ENCODE measurements around the gene BRSK1. TPM values are rescaled to one million over a fixed set of nuclear protein-coding genes. Genes with fewer than 3 reads are reported as not detected.

The BRSK1 gene
- total and polyA plus RNA-seq, 2 experiments from 2014 or later: 0.55 to 1.9 TPM

GRCh38 chr19:55262359-55262758, 21.4 kb upstream of the BRSK1 start:
- no peak for TF ChIP-seq EZH2 (IDR thresholded peaks at IDR 0.05; ENCODE audit: insufficient read depth, poor library complexity, severe bottlenecking)
- TF ChIP-seq EZH2phosphoT487 (IDR thresholded peaks at IDR 0.05; ENCODE audit: insufficient read depth, low read depth): no peak
- no peaks in the 10 kb centered on the region; the same call in 1 of the 2 replicates for H3K36me3 ChIP-seq (ENCODE audit: low read depth)
- DNase-seq: no peak
- H3K4me1 ChIP-seq (ENCODE audit: insufficient read depth): peaks cover 7% of the 10 kb centered on the region
- no peak overlapping the region for H3K27ac ChIP-seq
- in situ Hi-C loops (cut with MboI): no loop called here
- H3K4me3 ChIP-seq: no peak overlapping the region
- peaks cover 17% of the 10 kb centered on the region for H3K79me2 ChIP-seq (ENCODE audit: insufficient read depth)
- 96 to 98% methylated on average over 9 of the region's 9 CpGs for WGBS, 2 experiments (ENCODE audit: low coverage in 1 of 2, low lambda C conversion rate in 2 of 2, missing lambda C conversion rate in 2 of 2)
- H3K27me3 ChIP-seq (replicated peaks; ENCODE audit: insufficient read depth): no peaks in the 10 kb centered on the region
- no peaks in the 10 kb centered on the region for H3K9me3 ChIP-seq (ENCODE audit: low read depth)
- H3K9ac ChIP-seq: no peak overlapping the region
- H2AFZ ChIP-seq: no peak overlapping the region
- H4K20me1 ChIP-seq (ENCODE audit: insufficient read depth): no peaks in the 10 kb centered on the region
- no peaks in the 10 kb centered on the region for H3K9me2 ChIP-seq (ENCODE audit: insufficient read depth)
- peaks cover 20% of the 10 kb centered on the region; the same call in 1 of the 2 replicates for H3F3A ChIP-seq (ENCODE audit: insufficient read depth)
- H3K4me2 ChIP-seq (ENCODE audit: unreplicated experiment): no peak overlapping the region

- WGBS, 2 experiments (ENCODE audit: low coverage in 1 of 2, low lambda C conversion rate in 2 of 2, missing lambda C conversion rate in 2 of 2): 72 to 90% methylated on average over 5 of the region's 5 CpGs
- Histone ChIP-seq H3K4me3 (no peak overlapping the region), H2AFZ (no peak overlapping the region), H3F3A (ENCODE audit: insufficient read depth) (peaks cover 15% of the 10 kb centered on the region; the same call in 1 of the 2 replicates), H4K20me1 (ENCODE audit: insufficient read depth) (no peaks in the 10 kb centered on the region), H3K27me3 (replicated peaks; ENCODE audit: insufficient read depth) (no peaks in the 10 kb centered on the region), H3K36me3 (ENCODE audit: low read depth) (no peaks in the 10 kb centered on the region; the same call in 1 of the 2 replicates), H3K9ac (no peak overlapping the region), H3K4me1 (ENCODE audit: insufficient read depth) (peaks cover 6% of the 10 kb centered on the region), H3K79me2 (ENCODE audit: insufficient read depth) (peaks cover 4% of the 10 kb centered on the region; the same call in 1 of the 2 replicates), H3K9me3 (ENCODE audit: low read depth) (no peaks in the 10 kb centered on the region), H3K9me2 (ENCODE audit: insufficient read depth) (no peaks in the 10 kb centered on the region), H3K4me2 (ENCODE audit: unreplicated experiment) (no peak overlapping the region), H3K27ac (no peak overlapping the region)
- in situ Hi-C loops (cut with MboI): no loop called here
- DNase-seq: no peak
- TF ChIP-seq EZH2 (IDR thresholded peaks at IDR 0.05; ENCODE audit: insufficient read depth, poor library complexity, severe bottlenecking) (no peak), EZH2phosphoT487 (IDR thresholded peaks at IDR 0.05; ENCODE audit: insufficient read depth, low read depth) (no peak)
These were observed 19.3 kb upstream of the BRSK1 start for GRCh38 chr19:55264531-55264930.

- Histone ChIP-seq H3K4me3 (no peak overlapping the region), H3K9me3 (ENCODE audit: low read depth) (no peaks in the 10 kb centered on the region), H3F3A (ENCODE audit: insufficient read depth) (peaks cover 9% of the 10 kb centered on the region; the same call in 1 of the 2 replicates), H3K27ac (no peak overlapping the region), H3K9ac (no peak overlapping the region), H3K4me1 (ENCODE audit: insufficient read depth) (no peaks in the 10 kb centered on the region), H4K20me1 (ENCODE audit: insufficient read depth) (no peaks in the 10 kb centered on the region), H3K4me2 (ENCODE audit: unreplicated experiment) (no peak overlapping the region), H2AFZ (no peak overlapping the region), H3K27me3 (replicated peaks; ENCODE audit: insufficient read depth) (no peaks in the 10 kb centered on the region), H3K79me2 (ENCODE audit: insufficient read depth) (peaks cover 4% of the 10 kb centered on the region; the same call in 1 of the 2 replicates), H3K9me2 (ENCODE audit: insufficient read depth) (no peaks in the 10 kb centered on the region), H3K36me3 (ENCODE audit: low read depth) (no peaks in the 10 kb centered on the region; the same call in 1 of the 2 replicates)
- in situ Hi-C loops (cut with MboI): no loop called here
- WGBS, 2 experiments (ENCODE audit: low coverage in 1 of 2, low lambda C conversion rate in 2 of 2, missing lambda C conversion rate in 2 of 2): 93 to 94% methylated on average over 14 to 16 of the region's 16 CpGs
- TF ChIP-seq EZH2 (IDR thresholded peaks at IDR 0.05; ENCODE audit: insufficient read depth, poor library complexity, severe bottlenecking) (no peak), EZH2phosphoT487 (IDR thresholded peaks at IDR 0.05; ENCODE audit: insufficient read depth, low read depth) (no peak)
- DNase-seq: no peak
These were observed 18.6 kb upstream of the BRSK1 start for GRCh38 chr19:55265173-55265572.

- H4K20me1 ChIP-seq (ENCODE audit: insufficient read depth): no peaks in the 10 kb centered on the region
- no peak for TF ChIP-seq EZH2phosphoT487 (IDR thresholded peaks at IDR 0.05; ENCODE audit: insufficient read depth, low read depth)
- no peak for TF ChIP-seq EZH2 (IDR thresholded peaks at IDR 0.05; ENCODE audit: insufficient read depth, poor library complexity, severe bottlenecking)
- H3K79me2 ChIP-seq (ENCODE audit: insufficient read depth): peaks cover 4% of the 10 kb centered on the region; the same call in 1 of the 2 replicates
- no peaks in the 10 kb centered on the region; the same call in 1 of the 2 replicates for H3K36me3 ChIP-seq (ENCODE audit: low read depth)
- H3K9me3 ChIP-seq (ENCODE audit: low read depth): no peaks in the 10 kb centered on the region
- no peaks in the 10 kb centered on the region for H3K27me3 ChIP-seq (replicated peaks; ENCODE audit: insufficient read depth)
- in situ Hi-C loops (cut with MboI): no loop called here
- no peaks in the 10 kb centered on the region for H3K4me1 ChIP-seq (ENCODE audit: insufficient read depth)
- H2AFZ ChIP-seq: no peak overlapping the region
- DNase-seq: no peak
- no peak overlapping the region for H3K9ac ChIP-seq
- H3K4me3 ChIP-seq: no peak overlapping the region
- H3F3A ChIP-seq (ENCODE audit: insufficient read depth): 0 out of 2 replicates have a peak, but pooled peaks cover 2% of the 10 kb centered on the region
- no peak overlapping the region for H3K27ac ChIP-seq
- 88% methylated on average over 8 to 12 of the region's 12 CpGs for WGBS, 2 experiments (ENCODE audit: low coverage in 1 of 2, low lambda C conversion rate in 2 of 2, missing lambda C conversion rate in 2 of 2)
- no peaks in the 10 kb centered on the region for H3K9me2 ChIP-seq (ENCODE audit: insufficient read depth)
- no peak overlapping the region for H3K4me2 ChIP-seq (ENCODE audit: unreplicated experiment)
These were observed 17.9 kb upstream of the BRSK1 start for GRCh38 chr19:55265723-55266386.
